Kidney (tissue), 14 donors: ENCODE measurements around the gene DDX24. TPM values are rescaled to one million over a fixed set of nuclear protein-coding genes. Genes with fewer than 3 reads are reported as not detected.

Experiments used
- DNase-seq, 5 donors: peaks; one replicate each; pipeline ENCODE4 v3.0.0-alpha.2; 2013 to 2020
- FAIRE-seq: peaks from 2 replicates; lab custom pipeline; 2012; peaks lifted over from hg19 to GRCh38; lab: Jason Lieb, UNC
- H3K27ac ChIP-seq, 2 donors: one replicate each; pipeline ENCODE4 v1.7.0; 2013; ENCODE audit warnings: low read depth in 2 of 2, low read length in 2 of 2, inconsistent platforms in 1 of 2
- H3K27me3 ChIP-seq: one replicate; pipeline ENCODE4 v1.7.1; 2013; ENCODE audit warnings: low read length, inconsistent platforms; ENCODE audit not compliant: control insufficient read depth, insufficient read depth
- H3K36me3 ChIP-seq, 3 donors: one replicate each; pipeline versions ENCODE4 v1.7.0 to v1.7.1; 2013; ENCODE audit warnings: low read length in 3 of 3, control low read depth in 1 of 3, inconsistent platforms in 1 of 3; ENCODE audit not compliant: insufficient read depth in 3 of 3, control insufficient read depth in 2 of 3
- H3K4me1 ChIP-seq, 3 donors: one replicate each; pipeline versions ENCODE4 v1.7.0 to v1.7.1; 2013; ENCODE audit warnings: low read length in 3 of 3, inconsistent platforms in 1 of 3, low read depth in 1 of 3; ENCODE audit not compliant: control insufficient read depth in 2 of 3, insufficient read depth in 2 of 3
- H3K4me3 ChIP-seq, 3 donors: one replicate each; pipeline versions ENCODE4 v1.7.0 to v1.8.1; 2013; ENCODE audit warnings: low read length in 3 of 3, control low read depth in 1 of 3, inconsistent platforms in 1 of 3
- H3K9ac ChIP-seq, 3 donors: one replicate each; pipeline versions ENCODE4 v1.7.0 to v1.7.1; 2013; ENCODE audit warnings: low read length in 3 of 3, control low read depth in 1 of 3, inconsistent platforms in 1 of 3
- H3K9me3 ChIP-seq, 3 donors: one replicate each; pipeline versions ENCODE4 v1.7.0 to v1.7.1; 2013; ENCODE audit warnings: low read length in 3 of 3, control low read depth in 1 of 3, inconsistent platforms in 1 of 3; ENCODE audit not compliant: control insufficient read depth in 2 of 3, insufficient read depth in 1 of 3
- intact Hi-C: fragments of 100-400 bp; cut with DNase I; formaldehyde crosslinking; loops from one replicate; pipeline ENCODE4 v1.11.1; 2022
- polyA plus RNA-seq: library from polyadenylated mRNA; stranded (reverse); fragments of 350-450 nt; fragmentation: Illumina TruSeq; extraction: RNeasy Lipid Tissue Mini Kit (QIAGEN cat#74804); gene quantifications from one replicate; pipeline ENCODE4 v1.2.3, GENCODE V29; 2014; ENCODE audit warnings: low read depth, low replicate concordance; ENCODE audit not compliant: insufficient read depth
- total RNA-seq: library from RNA; stranded (reverse); fragmentation: NEBNext Ultra II Directional; extraction: Animal tissue kit (Norgen Biotek cat#: 25700); gene quantifications from one replicate; pipeline ENCODE4 v1.2.1, GENCODE V29; 2021
- TF ChIP-seq, protein P1 (sequence below): IDR thresholded peaks from 3 replicates; pipeline ENCODE4 v1.5.1; 2012; ENCODE audit warnings: mild to moderate bottlenecking, moderate library complexity, borderline replicate concordance; ENCODE audit not compliant: insufficient read depth; ENCODE audit errors: extremely low read depth
- donor health status: control.
- donor health status: control.
- donor health status: control.
- donor health status: control.
- donor health status: control.
- donor health status: DM: yes; HTN: yes; CAD: no.
- donor health status: Normal renal cell carcinoma (clear cell type).

DDX24 gene
- total and polyA plus RNA-seq, 2 donors from 2014 or later: 139 to 193 TPM

- FAIRE-seq: no peak
- Histone ChIP-seq H3K4me3 (no peak overlapping the region), H3K9me3 (no peaks in the 10 kb centered on the region), H3K4me1 (peaks cover 0 to 2% (median 0%) of the 10 kb centered on the region in 3 donors), H3K36me3 (peaks cover 4 to 11% (median 11%) of the 10 kb centered on the region in 3 donors), H3K9ac (no peak overlapping the region), H3K27me3 (no peaks in the 10 kb centered on the region), H3K27ac (no peak overlapping the region)
- TF ChIP-seq, protein P1, sequence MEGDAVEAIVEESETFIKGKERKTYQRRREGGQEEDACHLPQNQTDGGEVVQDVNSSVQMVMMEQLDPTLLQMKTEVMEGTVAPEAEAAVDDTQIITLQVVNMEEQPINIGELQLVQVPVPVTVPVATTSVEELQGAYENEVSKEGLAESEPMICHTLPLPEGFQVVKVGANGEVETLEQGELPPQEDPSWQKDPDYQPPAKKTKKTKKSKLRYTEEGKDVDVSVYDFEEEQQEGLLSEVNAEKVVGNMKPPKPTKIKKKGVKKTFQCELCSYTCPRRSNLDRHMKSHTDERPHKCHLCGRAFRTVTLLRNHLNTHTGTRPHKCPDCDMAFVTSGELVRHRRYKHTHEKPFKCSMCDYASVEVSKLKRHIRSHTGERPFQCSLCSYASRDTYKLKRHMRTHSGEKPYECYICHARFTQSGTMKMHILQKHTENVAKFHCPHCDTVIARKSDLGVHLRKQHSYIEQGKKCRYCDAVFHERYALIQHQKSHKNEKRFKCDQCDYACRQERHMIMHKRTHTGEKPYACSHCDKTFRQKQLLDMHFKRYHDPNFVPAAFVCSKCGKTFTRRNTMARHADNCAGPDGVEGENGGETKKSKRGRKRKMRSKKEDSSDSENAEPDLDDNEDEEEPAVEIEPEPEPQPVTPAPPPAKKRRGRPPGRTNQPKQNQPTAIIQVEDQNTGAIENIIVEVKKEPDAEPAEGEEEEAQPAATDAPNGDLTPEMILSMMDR: no peak
- no peak for DNase-seq
- intact Hi-C loops: no loop called here
Observed at GRCh38 chr14:94066089-94066676, 14.8 kb downstream of the DDX24 start.

GRCh38 chr14:94062344-94062940, 18.6 kb downstream of the DDX24 start:
- TF ChIP-seq, protein P1: no peak
- DNase-seq: no peak
- Histone ChIP-seq H3K4me3 (no peak overlapping the region), H3K9ac (no peak overlapping the region), H3K9me3 (no peaks in the 10 kb centered on the region), H3K36me3 (peaks cover 10 to 40% (median 31%) of the 10 kb centered on the region in 3 donors), H3K27me3 (no peaks in the 10 kb centered on the region), H3K27ac (no peak overlapping the region), H3K4me1 (peaks cover 0 to 15% (median 14%) of the 10 kb centered on the region in 3 donors)
- intact Hi-C loops: no loop called here
- no peak for FAIRE-seq

GRCh38 chr14:94059998-94060397, 21.0 kb downstream of the DDX24 start:
- peaks cover 0 to 15% (median 13%) of the 10 kb centered on the region in 3 donors for H3K4me1 ChIP-seq
- intact Hi-C loops: no loop called here

More at GRCh38 chr14:94059998-94060397, 21.0 kb downstream of the DDX24 start:
- DNase-seq: no peak
- TF ChIP-seq, protein P1: no peak
- FAIRE-seq: no peak
- no peaks in the 10 kb centered on the region for H3K9me3 ChIP-seq
- no peak overlapping the region for H3K27ac ChIP-seq
- H3K9ac ChIP-seq: no peak overlapping the region
- H3K36me3 ChIP-seq: peaks cover 10 to 64% (median 43%) of the 10 kb centered on the region in 3 donors
- no peak overlapping the region for H3K4me3 ChIP-seq
- H3K27me3 ChIP-seq: no peaks in the 10 kb centered on the region
